Bronchial epithelial cell (primary cell): Measurements from ENCODE around the gene GNG2. TPM values are rescaled to one million over a fixed set of nuclear protein-coding genes. Genes with fewer than 3 reads are reported as not detected.

Source experiments
- DNase-seq: peaks from one replicate; pipeline ENCODE4 v3.0.0-alpha.2; 2010; ENCODE audit warnings: low read depth
- FAIRE-seq: peaks from 2 replicates; lab custom pipeline; 2011; peaks lifted over from hg19 to GRCh38; lab: Jason Lieb, UNC
- H3K27me3 ChIP-seq: 2 replicates; pipeline ENCODE4 v1.5.1; 2011; ENCODE audit warnings: low read length; ENCODE audit not compliant: control insufficient read depth, insufficient read depth
- H3K36me3 ChIP-seq: 2 replicates; pipeline ENCODE4 v1.5.1; 2011; ENCODE audit warnings: low read length; ENCODE audit not compliant: control insufficient read depth, insufficient read depth
- H3K4me3 ChIP-seq: 2 replicates; pipeline ENCODE4 v1.5.1; 2011; ENCODE audit warnings: mild to moderate bottlenecking, low read depth, low read length, control low read depth
- total RNA-seq: library from RNA; depleted of rRNA; stranded (reverse); fragments of >200 nt; gene quantifications from 2 replicates; pipeline ENCODE4 v1.2.1, GENCODE V29; 2014
- TF ChIP-seq, protein P1 (sequence below): IDR thresholded peaks from 2 replicates; pipeline ENCODE4 v1.5.1; 2011; ENCODE audit warnings: mild to moderate bottlenecking, moderate library complexity, low read length, control low read depth, inconsistent platforms; ENCODE audit not compliant: insufficient read depth, severe bottlenecking

The GNG2 gene
- total RNA-seq, 1 donor from 2014 or later = not detected

DNA sequence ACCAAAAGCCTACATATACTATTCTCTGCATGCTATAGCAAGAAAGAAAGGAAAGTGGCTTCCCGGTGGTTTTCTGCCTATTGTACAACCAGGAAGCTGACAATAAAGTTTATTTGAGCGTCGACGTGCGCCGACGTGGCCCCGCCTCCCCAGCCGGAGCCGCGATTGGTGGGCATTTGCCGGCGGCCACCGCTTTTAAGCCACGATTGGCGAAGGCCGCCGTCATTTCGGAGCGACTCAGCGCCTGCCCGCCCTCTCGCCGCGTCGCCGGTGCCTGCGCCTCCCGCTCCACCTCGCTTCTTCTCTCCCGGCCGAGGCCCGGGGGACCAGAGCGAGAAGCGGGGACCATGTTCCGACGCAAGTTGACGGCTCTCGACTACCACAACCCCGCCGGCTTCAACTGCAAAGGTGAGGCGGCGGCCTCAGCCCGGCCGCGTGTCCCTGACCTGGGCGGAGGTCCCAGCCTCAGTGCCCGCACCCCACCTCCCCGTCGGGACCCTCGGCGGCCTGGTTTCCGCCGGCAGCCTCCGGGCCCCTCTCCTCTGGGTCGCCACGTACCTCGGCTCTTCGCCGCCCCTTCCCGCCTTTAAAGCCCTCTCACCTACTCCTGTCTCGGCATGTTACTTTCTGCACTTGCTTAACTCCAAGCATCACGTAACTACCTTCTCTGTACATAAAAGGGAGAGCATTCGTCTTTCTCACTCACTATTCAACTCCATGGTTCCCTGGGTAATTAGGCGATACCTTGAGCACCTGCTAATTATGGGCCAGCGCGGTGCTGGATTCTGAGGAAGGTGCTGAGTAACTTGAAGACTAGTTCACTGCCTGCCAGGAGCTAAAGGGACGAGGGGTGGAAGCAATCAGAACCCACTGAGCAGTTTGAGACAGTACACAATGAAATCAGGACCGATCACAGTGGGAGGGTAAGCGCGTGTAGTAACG lies 129.2 kb downstream of the GNG2 start, which contains the start of gene RTRAF:
Gene RTRAF (plus strand): TSS at position 254 of the 942 bp plus-strand sequence. CDS start 94 bp downstream, at position 348.
- peak; percentile 82 for DNase-seq
- FAIRE-seq = no peak
- H3K27me3 ChIP-seq = no peaks in the 10 kb centered on the region
- TF ChIP-seq, protein P1, sequence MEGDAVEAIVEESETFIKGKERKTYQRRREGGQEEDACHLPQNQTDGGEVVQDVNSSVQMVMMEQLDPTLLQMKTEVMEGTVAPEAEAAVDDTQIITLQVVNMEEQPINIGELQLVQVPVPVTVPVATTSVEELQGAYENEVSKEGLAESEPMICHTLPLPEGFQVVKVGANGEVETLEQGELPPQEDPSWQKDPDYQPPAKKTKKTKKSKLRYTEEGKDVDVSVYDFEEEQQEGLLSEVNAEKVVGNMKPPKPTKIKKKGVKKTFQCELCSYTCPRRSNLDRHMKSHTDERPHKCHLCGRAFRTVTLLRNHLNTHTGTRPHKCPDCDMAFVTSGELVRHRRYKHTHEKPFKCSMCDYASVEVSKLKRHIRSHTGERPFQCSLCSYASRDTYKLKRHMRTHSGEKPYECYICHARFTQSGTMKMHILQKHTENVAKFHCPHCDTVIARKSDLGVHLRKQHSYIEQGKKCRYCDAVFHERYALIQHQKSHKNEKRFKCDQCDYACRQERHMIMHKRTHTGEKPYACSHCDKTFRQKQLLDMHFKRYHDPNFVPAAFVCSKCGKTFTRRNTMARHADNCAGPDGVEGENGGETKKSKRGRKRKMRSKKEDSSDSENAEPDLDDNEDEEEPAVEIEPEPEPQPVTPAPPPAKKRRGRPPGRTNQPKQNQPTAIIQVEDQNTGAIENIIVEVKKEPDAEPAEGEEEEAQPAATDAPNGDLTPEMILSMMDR = no peak
- H3K36me3 ChIP-seq = peaks cover 3% of the 10 kb centered on the region
- H3K4me3 ChIP-seq = peak within 1 kb of the TSS; percentile 82

DNA sequence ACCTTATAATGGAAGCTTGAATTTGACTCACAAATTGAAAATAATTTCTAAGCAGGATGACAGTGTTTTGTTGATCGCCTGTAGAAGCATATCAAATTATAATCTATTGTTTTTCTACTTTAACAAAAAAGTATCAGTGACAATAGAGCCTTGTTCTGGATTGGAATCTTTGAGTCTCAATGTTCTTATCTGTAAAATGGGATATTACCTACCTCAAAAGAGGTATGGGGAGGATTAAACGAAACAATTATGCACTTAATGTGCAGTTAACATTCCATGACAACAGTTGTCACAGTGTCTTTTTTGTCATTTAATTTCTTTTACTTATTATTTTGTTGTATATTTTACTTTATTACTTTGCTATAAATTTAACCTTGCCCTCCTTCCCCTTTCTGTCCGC lies 130.1 kb downstream of the GNG2 start:
- Histone ChIP-seq H3K36me3 (peaks cover 4% of the 10 kb centered on the region), H3K27me3 (no peaks in the 10 kb centered on the region), H3K4me3 (peak overlapping the region; percentile 82)
- TF ChIP-seq, protein P1 = no peak
- no peak for FAIRE-seq
- DNase-seq = no peak

DNA sequence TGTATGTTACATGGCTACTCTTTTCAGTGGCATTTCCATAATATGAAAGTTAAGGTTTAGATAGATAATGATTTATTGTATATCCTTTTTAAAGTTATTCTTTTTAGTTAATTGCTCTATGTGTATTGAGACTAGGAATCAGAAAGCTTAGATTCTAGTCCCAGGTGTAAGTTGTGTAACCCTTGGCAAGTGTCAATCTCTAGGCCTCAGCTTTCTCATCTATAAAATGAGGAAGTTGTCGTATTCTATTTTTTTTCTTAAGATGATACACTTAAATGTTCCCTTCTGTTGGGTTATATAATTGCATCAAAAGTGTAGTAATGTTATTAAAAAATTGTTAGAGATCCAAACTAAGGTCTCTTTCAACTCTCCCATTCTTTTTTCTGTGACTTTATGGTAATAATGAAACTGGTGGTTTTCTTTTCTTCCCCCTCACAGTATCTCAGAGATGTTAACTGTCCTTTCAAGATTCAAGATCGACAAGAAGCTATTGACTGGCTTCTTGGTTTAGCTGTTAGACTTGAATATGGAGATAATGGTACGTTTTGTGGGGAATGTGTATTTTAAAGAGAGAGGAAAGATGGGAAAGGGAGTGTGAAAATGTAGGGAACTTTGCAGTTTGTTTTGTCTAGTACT lies 133.0 kb downstream of the GNG2 start:
- FAIRE-seq = no peak
- no peak for DNase-seq
- no peaks in the 10 kb centered on the region for H3K27me3 ChIP-seq
- H3K4me3 ChIP-seq = no peak overlapping the region
- peaks cover 5% of the 10 kb centered on the region for H3K36me3 ChIP-seq
- TF ChIP-seq, protein P1 = no peak

DNA sequence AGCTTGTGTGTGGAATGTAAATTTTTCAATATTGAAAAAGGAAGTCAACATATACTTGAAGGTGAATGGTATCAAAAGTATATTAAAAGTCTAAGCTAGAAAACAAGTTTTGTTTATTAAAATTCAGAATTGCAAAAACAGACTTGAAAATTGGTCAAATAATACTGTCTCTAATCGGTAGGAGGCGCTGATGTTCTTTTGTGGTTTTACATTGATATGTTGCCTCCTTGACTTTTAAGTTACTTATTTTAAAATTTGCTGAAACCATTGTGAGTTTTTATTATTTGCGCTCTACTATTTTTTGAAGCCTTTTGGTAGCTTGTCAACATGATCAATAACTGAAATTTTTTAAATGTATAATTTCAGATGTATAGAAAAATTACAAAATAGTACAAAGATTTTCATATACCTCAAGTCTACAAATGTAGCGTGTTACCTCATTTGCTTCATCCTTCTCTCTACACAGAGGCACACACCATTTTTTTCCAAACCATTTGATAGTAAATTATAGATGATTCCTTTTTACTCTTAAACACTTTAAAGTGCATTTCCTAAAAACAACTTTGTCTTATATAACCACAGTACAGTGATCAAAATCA lies 135.8 kb downstream of the GNG2 start:
- FAIRE-seq = no peak
- Histone ChIP-seq H3K4me3 (no peak overlapping the region), H3K36me3 (peaks cover 5% of the 10 kb centered on the region), H3K27me3 (no peaks in the 10 kb centered on the region)
- TF ChIP-seq, protein P1 = peak; percentile 43
- DNase-seq = peak; percentile 49

DNA sequence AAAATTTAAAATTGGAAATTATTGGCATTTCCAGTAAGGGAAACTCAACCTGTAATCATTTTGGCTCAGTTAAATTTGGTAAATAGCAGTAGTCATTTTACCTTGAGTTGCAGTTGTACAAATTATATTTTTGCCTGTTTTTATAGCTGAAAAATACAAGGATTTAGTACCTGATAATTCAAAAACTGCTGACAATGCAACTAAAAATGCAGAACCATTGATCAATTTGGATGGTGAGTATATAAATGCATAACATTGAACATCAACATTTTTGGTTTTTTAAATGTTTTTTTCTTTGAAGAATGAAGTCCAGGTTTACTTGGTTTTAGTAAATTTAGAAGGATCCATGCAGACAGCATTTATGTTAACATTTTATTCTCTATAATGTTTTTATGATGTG lies 137.9 kb downstream of the GNG2 start:
- DNase-seq = no peak
- peaks cover 4% of the 10 kb centered on the region for H3K36me3 ChIP-seq

More for the DNA sequence above, 137.9 kb downstream of the GNG2 start:
- no peaks in the 10 kb centered on the region for H3K27me3 ChIP-seq
- no peak overlapping the region for H3K4me3 ChIP-seq
- TF ChIP-seq, protein P1 = no peak
- no peak for FAIRE-seq
